Measurements from ENCODE around the gene MAGI1. TPM values are rescaled to one million over a fixed set of nuclear protein-coding genes. Genes with fewer than 3 reads are reported as not detected.

MAGI1 gene
- total RNA-seq, 1 donor from 2014 or later, result 101 TPM

- DNase-seq, result no peak
These were observed 250.9 kb downstream of the MAGI1 start for GRCh38 chr3:65787827-65788226.

GRCh38 chr3:65787340-65787739 is 251.4 kb downstream of the MAGI1 start:
- no peak for DNase-seq

- DNase-seq, result no peak
These were observed 251.8 kb downstream of the MAGI1 start for GRCh38 chr3:65786890-65787289.

DNA sequence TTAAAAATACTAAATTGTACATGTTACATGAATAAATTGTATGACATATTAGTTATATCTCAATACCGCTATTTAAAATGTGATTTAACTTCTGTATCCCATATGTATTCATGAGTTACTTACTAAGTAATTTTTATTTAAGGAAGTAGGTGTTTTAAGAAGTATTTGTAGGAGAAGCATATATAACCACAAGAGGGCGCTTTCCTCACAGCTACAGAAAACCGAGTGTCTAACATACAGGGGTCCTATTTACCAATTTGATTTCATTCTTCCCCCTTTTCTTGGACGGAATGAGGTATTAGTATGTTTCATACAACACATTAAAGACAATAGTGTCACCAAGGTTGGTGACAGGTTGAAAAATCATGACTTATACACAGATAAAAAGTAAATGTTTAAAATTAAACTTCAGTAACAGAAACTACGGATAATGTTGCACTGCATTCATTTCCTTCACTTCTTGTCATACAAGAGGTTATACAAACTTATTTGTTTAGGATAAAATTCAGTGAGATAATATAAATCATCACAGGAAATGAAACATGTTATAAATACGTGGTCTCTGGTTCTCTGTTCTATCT is 253.6 kb downstream of the MAGI1 start:
- peak; percentile 81 for DNase-seq

DNA sequence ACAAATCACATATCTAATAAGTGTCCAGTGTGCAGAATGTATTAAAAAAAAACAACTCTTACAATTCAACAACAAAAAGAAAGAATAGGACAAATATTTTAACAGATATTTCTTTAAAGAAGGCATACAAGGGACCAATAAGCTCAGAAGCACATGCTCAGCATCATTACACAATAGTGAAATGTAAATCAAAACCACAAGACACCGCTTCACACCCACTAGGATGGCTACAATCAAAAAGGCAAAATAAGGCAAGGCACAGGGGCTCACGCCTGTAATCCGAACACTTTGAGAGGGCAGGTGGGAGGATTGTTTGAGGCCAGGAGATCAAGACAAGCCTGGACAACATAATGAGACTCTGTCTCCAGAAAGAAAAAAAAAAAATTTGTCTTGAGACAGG is 255.6 kb downstream of the MAGI1 start:
- no peak for DNase-seq

DNA sequence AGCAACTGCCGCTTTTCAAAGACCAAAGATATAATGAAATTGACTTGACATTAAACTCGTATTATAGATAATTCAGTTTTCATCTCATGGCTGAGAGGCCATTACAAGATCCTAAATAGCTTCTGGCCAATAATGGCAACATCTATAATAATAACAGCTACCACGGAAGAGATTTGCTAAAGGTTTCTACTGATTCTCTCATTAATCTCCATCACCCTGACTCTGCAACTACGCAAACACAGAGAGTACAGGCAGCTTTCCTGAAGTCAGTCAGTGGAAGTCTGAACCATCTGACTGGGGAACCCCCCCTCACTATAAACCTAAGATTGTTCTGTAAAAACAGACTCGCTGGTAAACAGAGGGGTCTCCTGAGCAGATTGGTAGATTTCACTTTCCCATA is 257.1 kb downstream of the MAGI1 start:
- no peak for DNase-seq

- DNase-seq, result no peak
These were observed 259.3 kb downstream of the MAGI1 start for GRCh38 chr3:65779390-65779789.

GRCh38 chr3:65778968-65779367 is 259.8 kb downstream of the MAGI1 start:
- DNase-seq, result no peak

DNA sequence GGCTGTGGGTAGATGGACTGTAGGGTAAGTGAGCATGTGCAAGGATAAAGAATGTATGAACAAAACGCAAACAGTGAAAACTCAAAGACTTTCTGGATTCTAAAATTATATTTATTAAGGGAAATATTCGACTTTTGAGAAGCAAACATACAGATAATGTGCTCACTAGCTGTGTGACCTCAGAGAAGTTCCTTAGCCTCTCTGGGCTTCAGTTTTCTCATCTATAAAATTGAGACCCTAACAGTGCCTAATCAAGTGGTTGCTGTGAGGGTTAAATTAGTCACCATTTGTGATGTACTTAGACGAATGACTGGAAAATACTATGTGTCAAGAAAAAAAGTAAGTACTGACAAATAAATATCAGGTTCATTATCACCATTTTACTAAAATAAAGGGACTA is 261.7 kb downstream of the MAGI1 start:
- DNase-seq, result no peak

DNA sequence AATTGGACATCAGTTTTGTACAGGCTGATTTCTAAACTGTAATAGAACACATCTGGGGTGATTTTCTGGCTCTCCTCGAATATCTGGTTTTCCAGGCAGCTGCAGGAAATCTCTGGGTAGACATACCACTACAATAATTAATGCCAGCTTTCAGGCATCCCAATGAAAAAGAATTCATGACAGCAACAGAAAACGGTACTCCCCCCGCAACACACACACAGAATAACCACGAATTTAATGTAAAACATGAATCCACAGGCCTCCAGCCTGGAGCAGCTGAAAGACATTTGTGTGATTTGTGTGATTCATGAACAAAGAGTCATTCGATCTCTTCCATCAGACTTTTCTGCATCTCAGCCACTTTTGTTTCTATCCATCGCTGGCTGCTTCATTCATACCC is 262.2 kb downstream of the MAGI1 start:
- DNase-seq, result no peak

DNA sequence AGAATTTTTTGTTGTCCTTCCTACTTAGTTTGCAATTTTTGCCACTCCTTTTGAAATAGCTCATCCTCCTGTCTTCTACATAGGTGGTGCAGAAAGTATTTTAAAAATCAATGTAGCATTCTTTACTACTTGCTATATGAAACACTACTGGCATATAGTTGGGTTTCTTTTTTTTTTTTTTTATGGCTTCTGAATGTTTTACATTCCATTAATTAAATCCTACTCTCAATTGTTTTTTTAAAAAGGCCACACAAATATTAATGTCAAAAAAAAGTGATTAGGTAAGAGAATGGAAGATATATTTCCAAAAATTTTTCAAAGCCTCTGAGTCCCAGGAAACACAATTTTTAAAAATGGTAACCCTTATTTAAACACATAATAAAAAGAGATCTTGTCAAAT is 262.6 kb downstream of the MAGI1 start:
- DNase-seq, result no peak

- DNase-seq, result no peak
These were observed 266.0 kb downstream of the MAGI1 start for GRCh38 chr3:65772758-65773157.

DNA sequence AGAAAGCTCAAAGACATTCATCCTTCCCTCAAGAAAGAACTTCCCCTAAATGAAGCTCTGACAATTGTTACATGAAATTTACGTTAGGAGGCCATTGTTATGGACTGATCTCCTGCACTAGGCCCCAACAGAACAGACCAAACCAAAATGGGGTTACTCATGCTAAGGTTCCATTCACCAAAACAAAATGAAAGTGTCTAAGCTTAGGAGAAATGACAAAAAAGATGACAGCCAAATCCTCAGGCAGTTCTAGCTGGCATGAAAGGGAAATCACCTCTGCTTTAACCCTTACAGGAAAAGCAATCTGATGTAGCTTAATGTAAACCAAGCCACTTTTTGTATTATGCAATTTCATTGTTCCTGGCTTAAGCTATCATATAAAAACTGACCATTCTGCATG is 271.2 kb downstream of the MAGI1 start:
- DNase-seq, result no peak

GRCh38 chr3:65762235-65762580 is 276.5 kb downstream of the MAGI1 start:
- DNase-seq, result no peak

DNA sequence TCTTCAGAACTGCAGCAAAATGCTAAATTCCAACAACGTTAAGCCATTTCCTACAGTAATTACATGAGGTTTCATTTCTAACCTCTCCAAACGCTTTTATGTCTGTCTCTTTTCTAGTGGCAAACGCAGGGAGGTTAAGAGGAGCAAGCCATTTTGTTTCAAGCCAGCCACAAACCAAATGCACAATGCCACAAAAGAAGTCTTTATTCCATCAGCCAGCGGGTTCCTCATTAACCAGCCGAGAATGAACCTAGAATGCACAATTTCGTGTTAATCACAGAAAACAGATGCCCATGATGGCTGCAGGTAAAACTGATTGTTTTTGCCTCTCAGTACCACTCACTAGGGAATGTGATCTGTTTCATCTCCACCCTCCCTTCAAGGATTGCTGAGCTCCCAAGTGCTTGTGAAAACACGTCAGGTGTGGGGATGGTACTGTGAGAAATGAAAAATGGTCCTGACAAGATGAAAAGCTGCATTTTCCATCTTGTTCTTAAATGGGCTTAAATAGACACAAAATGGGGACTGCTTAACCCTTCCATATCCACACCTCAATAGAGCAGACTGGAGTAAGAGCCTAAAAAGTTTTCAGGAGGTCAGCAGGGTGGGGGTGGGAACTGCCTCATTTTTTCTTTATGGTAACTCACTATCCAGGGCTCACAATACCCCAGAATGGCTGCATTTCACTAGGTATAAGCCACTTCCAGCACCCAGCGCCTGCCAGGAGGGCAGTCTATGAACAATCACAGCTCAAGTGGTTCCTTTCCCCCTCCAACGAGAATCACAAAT is 277.1 kb downstream of the MAGI1 start:
- DNase-seq, result no peak

GRCh38 chr3:65758876-65759598 is 279.7 kb downstream of the MAGI1 start:
- no peak for DNase-seq

DNA sequence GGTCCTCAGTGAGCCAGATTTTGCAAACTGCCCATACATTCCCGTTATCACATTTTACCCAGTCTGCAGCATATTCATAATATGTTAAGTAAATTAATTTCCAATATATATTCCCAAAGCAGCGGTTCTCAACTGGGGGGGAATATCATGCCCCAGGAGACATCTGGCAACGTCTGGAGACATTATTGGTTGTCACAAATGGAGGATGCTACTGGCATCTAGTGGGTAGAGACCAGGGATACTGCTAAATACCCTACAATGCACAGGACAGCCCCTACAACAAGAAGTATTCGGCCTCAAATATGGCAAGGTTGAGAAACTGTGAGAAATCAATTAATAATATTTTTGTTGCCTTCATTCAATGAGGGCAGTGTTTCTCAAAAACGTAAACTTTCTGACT is 280.3 kb downstream of the MAGI1 start:
- no peak for DNase-seq

GRCh38 chr3:65752636-65753035 is 286.1 kb downstream of the MAGI1 start:
- DNase-seq, result no peak

DNA sequence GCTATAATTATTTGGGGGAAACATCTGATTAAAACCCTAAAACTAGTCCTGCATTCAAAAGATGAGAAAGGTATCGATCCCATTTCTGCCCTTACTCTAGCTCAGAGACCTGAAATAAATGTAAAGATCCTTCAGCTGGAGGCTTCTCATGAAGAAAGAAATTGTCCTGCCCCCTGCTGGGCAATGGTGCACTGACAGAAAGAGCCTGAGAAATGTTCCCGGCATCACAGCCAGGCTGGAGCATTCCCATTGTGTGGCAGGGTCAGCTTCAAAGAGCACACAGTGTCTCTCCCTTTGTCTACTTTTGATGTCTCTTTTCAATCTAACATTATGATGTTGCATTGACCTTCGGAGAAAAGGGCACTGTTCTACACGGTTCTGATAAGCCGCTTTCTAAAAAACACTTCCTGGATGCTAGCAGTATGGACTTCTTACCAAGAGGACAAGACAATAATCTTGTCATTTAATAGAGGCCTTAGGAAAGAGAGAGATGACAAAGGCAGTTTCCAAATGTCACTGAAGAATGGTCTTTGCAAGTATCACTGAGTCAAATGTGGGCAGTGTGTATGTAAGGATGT is 287.5 kb downstream of the MAGI1 start:
- DNase-seq, result peak; percentile 70

GRCh38 chr3:65749066-65749465 is 289.7 kb downstream of the MAGI1 start:
- no peak for DNase-seq

GRCh38 chr3:65748326-65748725 is 290.4 kb downstream of the MAGI1 start:
- DNase-seq, result no peak

DNA sequence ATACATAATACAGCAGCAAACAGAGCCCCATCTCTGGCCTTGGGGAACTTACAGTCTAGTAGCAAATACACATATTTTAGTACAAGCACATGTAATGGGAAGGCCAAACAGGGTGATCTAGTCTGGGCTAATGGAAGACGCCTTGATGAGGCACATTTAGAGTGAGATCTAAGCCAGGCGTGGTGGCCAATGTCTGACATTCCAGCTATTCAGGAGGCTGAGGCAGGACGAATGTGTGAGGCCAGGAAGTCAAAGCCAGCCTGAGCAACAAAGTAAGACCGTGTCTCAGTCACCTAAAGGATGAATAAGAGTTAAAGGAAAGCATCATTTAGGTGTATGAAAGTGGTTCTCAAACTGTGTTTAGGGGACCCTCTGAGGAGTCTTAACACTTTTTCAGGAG is 291.9 kb downstream of the MAGI1 start:
- DNase-seq, result no peak

- DNase-seq, result no peak
These were observed 293.4 kb downstream of the MAGI1 start for GRCh38 chr3:65745306-65745705.

- no peak for DNase-seq
These were observed 295.8 kb downstream of the MAGI1 start for GRCh38 chr3:65742914-65743313.
